HL-60 (cell line): ENCODE measurements around the gene GALNT17.

Source experiments
- CTCF ChIP-seq: IDR thresholded peaks from one replicate; pipeline ENCODE4 v1.5.1; 2011; ENCODE audit warnings: low read length, control low read depth, inconsistent platforms; ENCODE audit not compliant: insufficient read depth
- GABPA ChIP-seq: IDR thresholded peaks from 2 replicates; pipeline ENCODE4 v1.6.1; 2012; ENCODE audit warnings: low read depth
- POLR2AphosphoS5 ChIP-seq: IDR thresholded peaks from 2 replicates; pipeline ENCODE4 v1.6.1; 2012; ENCODE audit warnings: low read depth
- REST ChIP-seq: IDR thresholded peaks from 2 replicates; pipeline ENCODE4 v1.6.1; 2012; ENCODE audit warnings: low read depth; ENCODE audit not compliant: insufficient replicate concordance
- SPI1 ChIP-seq: IDR thresholded peaks from 2 replicates; pipeline ENCODE4 v1.6.1; 2012; ENCODE audit warnings: low read depth, mild to moderate bottlenecking, borderline replicate concordance

GRCh38 chr7:71627651-71628050 is 495.7 kb downstream of the GALNT17 start:
- TF ChIP-seq GABPA (no peak), CTCF (no peak), POLR2AphosphoS5 (no peak), SPI1 (no peak), REST (no peak)
